Renal cortex interstitium (tissue), 15 donors: Measurements from ENCODE around the gene MELK. TPM values are rescaled to one million over a fixed set of nuclear protein-coding genes. Genes with fewer than 3 reads are reported as not detected.
"Not testable (repeated sequence)": the region's sequence is repeated elsewhere in the genome, so short reads cannot be mapped to it uniquely, and the experiment has no call there.

ENCODE experiments used
- DNase-seq, 11 donors: peaks; one replicate each; pipeline ENCODE4 v3.0.0-alpha.2; 2013; ENCODE audit warnings: low read depth in 9 of 11, low spot score in 4 of 11; ENCODE audit errors: extremely low read depth in 1 of 11
- long read RNA-seq, 16 experiments: transcript quantifications; one replicate each; lab custom pipeline, GENCODE V29; 2026
- polyA plus RNA-seq, 3 donors: library from polyadenylated mRNA; unstranded; fragments of 120-200 nt; gene quantifications; one replicate each; pipeline ENCODE4 v1.2.1, GENCODE V29; 2013; ENCODE audit not compliant: insufficient read length in 3 of 3

Gene MELK
- 10 to 100 TPM; 16.1 to 24.9 (median 24.2) TPM for polyA plus RNA-seq
- long read RNA-seq, donor 1, partial matches to known transcripts = 0 of 1 reads
- long read RNA-seq, donor 1, other reads (novel, unspliced or antisense) = 0 of 1 reads
- long read RNA-seq, donor 2 = 0 reads
- long read RNA-seq, donor 3 = 0 reads
- long read RNA-seq, donor 4, partial matches to known transcripts = 0 of 1 reads
- long read RNA-seq, donor 4, other reads (novel, unspliced or antisense) = 0 of 1 reads
- long read RNA-seq, donor 5 = 0 reads
- long read RNA-seq, donor 6 = 0 reads
- long read RNA-seq, donor 7, partial matches to known transcripts = 0 of 2 reads
- long read RNA-seq, donor 7, other reads (novel, unspliced or antisense) = 0 of 2 reads
- long read RNA-seq, donor 8 = 0 reads
- long read RNA-seq, donor 9 = 0 reads
- long read RNA-seq, donor 10 = 0 reads
- long read RNA-seq, donor 11, partial matches to known transcripts = 0 of 1 reads
- long read RNA-seq, donor 11, other reads (novel, unspliced or antisense) = 0 of 1 reads
- long read RNA-seq, donor 12 = 0 reads
- long read RNA-seq, donor 13 = 0 reads
- long read RNA-seq, donor 14, partial matches to known transcripts = 0 of 1 reads
- long read RNA-seq, donor 14, other reads (novel, unspliced or antisense) = 0 of 1 reads
- long read RNA-seq, donor 15 = 0 reads
- long read RNA-seq, donor 16, partial matches to known transcripts = 0 of 1 reads
- long read RNA-seq, donor 16, other reads (novel, unspliced or antisense) = 0 of 1 reads

DNA sequence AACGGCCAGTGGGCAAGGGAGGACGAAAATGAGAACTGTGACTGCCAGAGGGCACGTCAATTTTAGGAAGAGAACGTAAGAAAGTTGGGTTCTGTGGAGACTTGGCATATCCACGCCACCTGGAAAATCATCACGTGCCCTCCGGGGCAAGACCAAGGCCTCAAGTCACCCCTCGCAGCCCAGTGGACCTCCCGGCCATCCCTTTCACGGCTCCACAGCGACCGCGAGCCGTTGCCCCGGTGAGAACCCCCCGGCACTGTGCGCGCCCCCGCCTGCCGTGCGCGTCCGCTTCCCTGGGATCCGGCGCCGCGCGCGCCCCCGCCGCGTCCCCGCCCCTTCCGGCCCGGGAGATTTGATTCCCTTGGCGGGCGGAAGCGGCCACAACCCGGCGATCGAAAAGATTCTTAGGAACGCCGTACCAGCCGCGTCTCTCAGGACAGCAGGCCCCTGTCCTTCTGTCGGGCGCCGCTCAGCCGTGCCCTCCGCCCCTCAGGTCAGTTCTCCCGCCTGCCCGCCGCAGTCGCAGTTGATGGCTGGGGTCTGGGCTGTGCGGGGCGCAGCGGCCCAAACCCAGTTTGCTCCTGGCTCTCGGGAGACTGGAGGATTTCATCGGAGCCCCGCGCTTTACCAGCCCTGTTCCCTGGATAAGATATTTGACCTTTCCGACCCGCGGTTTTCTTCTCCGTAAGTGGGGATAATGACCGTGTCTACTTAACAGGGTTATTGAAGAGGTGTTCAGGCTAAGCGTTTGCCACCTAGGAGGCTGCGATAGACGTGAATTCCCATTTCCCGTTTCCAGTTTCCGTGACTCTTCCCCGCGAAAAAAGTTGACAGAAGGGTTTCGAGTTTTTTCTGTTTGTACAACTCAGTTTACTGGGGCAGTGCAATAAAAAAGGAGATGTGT is at the start of gene MELK:
Gene MELK (plus strand): TSS at position 381 of the 904 bp plus-strand sequence. CDS start 8,787 bp downstream, outside the sequence.
- DNase-seq = peak; percentile 50 to 83 (median 73)

DNA sequence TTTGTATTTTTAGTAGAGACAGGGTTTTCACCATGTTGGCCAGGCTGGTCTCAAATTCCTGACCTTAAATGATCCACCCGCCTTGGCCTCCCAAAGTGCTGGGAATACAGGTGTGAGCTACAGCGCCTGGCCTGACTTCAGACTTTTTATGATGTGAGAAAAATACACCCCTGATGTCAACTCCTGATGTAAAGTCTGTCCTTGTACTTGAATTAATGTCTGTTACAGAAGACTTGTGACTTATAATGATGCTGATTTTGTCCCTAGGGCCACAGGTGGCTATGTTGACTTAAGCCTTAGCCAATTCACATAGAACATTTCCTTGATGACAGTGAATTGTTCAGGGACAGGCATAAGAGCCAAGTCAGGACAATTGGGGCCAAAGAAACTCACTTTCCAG is 42.5 kb upstream of the MELK start:
- no peak for DNase-seq

DNA sequence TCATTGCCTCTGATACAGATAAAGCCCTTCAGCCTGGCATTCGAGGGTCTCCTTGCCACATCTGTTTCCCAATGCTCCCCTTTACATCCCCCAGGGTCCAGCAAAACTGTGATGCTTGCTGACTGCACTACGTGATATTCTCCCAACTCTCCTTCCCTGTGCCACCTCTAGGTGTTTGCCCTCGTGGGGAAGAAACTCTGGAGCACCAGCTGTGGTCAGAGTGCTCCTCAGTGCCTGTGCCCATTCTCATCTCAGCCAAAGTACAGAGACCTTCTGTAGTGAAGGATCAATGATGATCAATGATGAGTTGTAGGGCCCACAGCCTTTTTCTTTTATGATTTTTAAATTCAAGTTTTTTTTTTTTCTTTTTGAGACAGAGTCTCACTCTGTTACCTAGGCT is 40.3 kb upstream of the MELK start:
- DNase-seq = no peak

DNA sequence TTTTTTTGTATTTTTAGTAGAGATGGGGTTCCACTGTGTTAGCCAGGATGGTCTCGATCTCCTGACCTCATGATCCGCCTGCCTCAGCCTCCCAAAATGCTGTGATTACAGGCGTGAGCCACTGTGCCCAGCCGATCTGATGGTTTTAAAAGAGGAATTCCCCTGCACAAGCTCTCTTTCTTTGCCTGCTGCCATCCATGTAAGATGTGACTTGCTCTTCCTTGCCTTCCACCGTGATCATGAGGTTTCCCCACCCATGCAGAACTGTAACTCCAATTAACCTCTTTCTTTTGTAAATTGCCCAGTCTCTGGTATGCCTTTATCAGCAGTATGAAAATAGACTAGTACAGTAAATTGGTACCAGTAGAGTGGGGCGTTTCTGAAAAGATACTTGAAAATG is 39.0 kb upstream of the MELK start:
- DNase-seq = not testable (repeated sequence)

DNA sequence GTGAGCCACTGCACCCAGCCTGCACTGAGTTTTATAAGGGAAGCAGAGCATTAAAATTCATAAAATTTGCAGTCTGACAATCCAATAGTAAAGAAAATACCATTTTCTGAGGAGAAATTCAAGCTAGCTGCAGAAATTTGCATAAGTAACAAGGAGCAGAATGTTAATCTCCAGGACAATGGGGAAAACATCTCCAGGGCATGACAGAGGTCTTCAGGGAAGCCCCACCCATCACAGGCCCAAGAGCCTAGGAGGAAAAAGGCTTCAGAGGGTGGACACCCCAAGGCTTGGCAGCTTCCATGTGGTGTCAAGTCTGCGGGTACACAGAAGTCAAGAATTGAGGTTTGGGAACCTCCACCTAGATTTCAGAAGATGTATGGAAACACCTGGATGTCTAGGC is 37.6 kb upstream of the MELK start:
- no peak for DNase-seq

GRCh38 chr9:36537861-36538260 is 34.8 kb upstream of the MELK start:
- no peak for DNase-seq

GRCh38 chr9:36542355-36542754 is 30.3 kb upstream of the MELK start:
- DNase-seq = no peak

DNA sequence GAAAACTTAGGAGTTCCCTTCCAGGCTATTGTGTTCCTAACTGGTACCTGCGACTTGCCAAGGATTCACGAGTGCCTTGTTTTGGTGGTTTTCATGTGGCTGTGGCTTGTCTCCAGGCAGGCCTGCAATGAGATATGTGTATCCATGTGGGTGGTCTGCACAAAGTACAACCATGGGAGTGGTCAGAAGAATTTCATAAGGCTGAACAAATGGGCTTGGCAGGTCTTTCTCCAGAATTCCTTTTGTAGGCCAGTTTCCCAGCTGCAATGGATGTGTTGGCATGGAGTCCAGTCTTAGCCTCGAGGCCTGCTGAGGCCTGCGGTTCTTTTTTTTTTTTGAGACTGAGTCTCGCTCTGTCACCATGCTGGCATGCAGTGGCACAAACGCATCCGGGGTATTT is 28.8 kb upstream of the MELK start:
- no peak for DNase-seq

DNA sequence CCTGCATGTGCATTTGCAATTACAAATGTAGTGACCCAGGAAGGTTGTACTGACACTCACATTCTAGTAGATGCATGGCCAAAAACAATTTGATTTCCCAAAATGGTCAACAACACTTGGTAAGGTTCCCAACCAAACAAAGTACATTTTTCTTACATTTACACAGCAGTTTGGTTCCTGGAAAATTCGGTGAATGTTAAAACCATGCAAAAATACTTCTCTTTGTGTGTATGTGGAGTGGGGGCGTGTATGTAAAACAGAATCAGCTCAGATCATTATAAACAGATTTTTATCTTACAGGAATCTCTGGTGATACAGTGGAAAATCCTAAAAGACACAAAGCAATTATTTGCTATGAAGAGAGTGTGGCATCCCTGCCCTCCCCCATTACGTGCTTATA is 25.1 kb upstream of the MELK start:
- no peak for DNase-seq

- no peak for DNase-seq
Measured at GRCh38 chr9:36548454-36548853, 24.2 kb upstream of the MELK start.

DNA sequence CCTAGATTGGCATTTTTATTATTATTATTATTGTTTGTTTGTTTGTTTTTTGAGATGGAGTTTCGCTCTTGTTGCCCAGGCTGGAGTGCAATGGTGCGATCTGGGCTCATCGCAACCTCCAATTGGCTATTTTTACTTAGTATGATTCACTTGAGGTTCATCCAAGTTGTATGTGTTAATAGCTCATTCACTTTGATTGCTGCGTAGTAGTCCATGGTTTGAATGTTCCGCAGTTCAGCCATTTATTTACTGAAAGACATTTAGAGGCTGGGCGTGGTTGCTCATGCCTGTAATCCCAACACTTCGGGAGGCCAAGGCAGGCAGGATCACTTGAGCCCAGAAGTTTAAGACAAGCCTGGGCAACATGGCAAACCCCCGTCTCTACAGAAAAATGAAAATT is 22.6 kb upstream of the MELK start:
- no peak for DNase-seq

GRCh38 chr9:36550631-36551098 is 22.0 kb upstream of the MELK start:
- DNase-seq = not testable (repeated sequence)

DNA sequence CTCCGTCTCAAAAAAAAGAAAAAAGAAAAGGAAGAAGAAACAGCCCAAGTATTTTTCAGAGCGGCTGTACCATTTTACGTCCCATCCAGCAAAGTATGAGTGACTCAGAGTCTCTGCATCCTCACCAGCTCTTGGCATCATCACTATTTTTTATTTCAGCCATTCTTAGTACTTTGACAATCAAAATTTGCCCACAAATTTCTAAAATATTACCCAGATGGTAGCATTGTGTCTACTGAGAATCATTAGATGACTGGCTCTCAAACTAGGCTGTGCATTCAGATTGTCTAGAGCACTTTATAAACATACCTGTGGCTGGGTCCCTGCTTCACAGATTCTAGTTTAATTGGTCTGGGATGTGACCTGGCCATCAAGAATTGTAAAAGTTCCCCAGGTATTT is 21.6 kb upstream of the MELK start:
- DNase-seq = no peak

DNA sequence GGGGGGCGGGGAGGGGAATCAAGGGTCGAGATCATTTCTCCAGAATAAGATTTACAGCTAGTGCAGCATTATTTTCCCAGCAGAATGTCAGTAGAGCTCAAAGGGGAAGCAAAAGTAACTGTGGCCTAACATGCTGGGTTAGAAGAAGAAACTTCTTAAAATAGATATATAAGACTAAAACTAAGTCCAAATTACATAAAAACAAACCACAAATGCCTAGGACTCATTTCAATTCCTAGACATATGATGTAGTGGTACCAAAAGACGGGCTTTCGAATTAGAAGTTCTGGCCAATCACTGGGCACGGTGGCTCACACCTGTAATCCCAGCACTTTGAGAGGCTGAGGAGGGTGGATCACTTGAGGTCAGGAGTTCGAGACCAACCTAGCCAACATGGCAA is 20.8 kb upstream of the MELK start:
- DNase-seq = no peak

- no peak for DNase-seq
Measured at GRCh38 chr9:36559036-36559695, 13.5 kb upstream of the MELK start.

- no peak for DNase-seq
Measured at GRCh38 chr9:36560771-36561170, 11.9 kb upstream of the MELK start.

GRCh38 chr9:36562801-36563200 is 9.9 kb upstream of the MELK start:
- DNase-seq = not testable (repeated sequence)

GRCh38 chr9:36566813-36567221 is 5.9 kb upstream of the MELK start:
- DNase-seq = no peak

GRCh38 chr9:36568681-36569080 is 4.0 kb upstream of the MELK start:
- DNase-seq = not testable (repeated sequence)
